ENCODE data around the gene ABHD16A. TPM values are rescaled to one million over a fixed set of nuclear protein-coding genes. Genes with fewer than 3 reads are reported as not detected.
A peak's percentile ranks its signal among the peaks of the same experiment; 100 is the strongest.

The ABHD16A gene
- total and polyA plus RNA-seq, 2 of the 13 experiments (the other 11 are each of a cell fraction or from before 2014, with no cell fraction given) = 43.5 to 45.4 TPM

DNA sequence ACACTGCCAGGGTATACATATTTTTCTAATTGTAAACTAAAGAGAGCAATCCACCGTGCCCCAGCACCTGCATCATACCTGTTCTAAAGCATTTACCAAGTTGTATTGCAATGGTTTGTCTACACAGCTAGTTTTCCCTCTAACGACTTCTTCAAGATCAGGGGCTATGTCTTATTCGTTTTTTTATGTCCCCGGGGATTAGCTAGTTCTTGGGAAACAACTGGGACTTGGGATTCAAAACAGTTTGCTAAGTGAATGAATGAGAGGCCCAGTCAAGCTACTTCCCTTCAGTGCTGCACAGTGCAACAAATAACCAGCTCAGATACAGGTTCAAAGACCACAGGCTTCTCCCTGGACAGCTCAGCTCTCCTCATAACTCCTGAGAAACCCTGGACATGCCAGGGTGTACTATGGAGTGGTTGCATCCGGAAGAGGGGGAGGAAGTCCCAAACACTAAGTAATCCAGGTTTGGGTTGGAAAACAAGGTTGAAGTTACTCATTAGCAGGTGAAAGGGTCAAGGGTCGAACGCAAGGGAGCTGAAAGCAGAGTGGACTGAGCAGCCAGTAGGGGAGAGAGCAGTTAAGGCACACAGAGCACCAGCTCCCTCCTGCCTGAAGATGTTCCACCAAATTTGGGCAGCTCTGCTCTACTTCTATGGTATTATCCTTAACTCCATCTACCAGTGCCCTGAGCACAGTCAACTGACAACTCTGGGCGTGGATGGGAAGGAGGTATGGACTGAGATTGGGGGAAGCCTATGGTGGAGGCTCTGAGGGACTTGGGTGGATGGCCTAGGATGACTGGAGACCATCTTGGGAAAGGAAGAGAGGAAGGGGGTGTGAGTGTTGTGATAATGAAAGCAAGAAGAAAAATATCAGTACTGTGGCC lies 47.5 kb downstream of the ABHD16A start, which contains the start of gene APOM (continued):
- TF ChIP-seq, protein P1, sequence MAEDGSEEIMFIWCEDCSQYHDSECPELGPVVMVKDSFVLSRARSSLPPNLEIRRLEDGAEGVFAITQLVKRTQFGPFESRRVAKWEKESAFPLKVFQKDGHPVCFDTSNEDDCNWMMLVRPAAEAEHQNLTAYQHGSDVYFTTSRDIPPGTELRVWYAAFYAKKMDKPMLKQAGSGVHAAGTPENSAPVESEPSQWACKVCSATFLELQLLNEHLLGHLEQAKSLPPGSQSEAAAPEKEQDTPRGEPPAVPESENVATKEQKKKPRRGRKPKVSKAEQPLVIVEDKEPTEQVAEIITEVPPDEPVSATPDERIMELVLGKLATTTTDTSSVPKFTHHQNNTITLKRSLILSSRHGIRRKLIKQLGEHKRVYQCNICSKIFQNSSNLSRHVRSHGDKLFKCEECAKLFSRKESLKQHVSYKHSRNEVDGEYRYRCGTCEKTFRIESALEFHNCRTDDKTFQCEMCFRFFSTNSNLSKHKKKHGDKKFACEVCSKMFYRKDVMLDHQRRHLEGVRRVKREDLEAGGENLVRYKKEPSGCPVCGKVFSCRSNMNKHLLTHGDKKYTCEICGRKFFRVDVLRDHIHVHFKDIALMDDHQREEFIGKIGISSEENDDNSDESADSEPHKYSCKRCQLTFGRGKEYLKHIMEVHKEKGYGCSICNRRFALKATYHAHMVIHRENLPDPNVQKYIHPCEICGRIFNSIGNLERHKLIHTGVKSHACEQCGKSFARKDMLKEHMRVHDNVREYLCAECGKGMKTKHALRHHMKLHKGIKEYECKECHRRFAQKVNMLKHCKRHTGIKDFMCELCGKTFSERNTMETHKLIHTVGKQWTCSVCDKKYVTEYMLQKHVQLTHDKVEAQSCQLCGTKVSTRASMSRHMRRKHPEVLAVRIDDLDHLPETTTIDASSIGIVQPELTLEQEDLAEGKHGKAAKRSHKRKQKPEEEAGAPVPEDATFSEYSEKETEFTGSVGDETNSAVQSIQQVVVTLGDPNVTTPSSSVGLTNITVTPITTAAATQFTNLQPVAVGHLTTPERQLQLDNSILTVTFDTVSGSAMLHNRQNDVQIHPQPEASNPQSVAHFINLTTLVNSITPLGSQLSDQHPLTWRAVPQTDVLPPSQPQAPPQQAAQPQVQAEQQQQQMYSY (CRISPR knock-in tag; IDR thresholded peaks at IDR 0.05) = peak; percentile 92
- TF ChIP-seq ZNF747 (CRISPR knock-in tag; IDR thresholded peaks at IDR 0.05; ENCODE audit: borderline replicate concordance) (peak; percentile 92), ZBTB26 (CRISPR knock-in tag; IDR thresholded peaks at IDR 0.05; ENCODE audit: borderline replicate concordance) (peak; percentile 92), ISL2 (CRISPR knock-in tag; IDR thresholded peaks at IDR 0.05) (peak; percentile 88; the same call in 1 of the 2 replicates), HDAC6 (IDR thresholded peaks at IDR 0.05; ENCODE audit: low read depth, low read length) (no peak), PATZ1 (CRISPR knock-in tag; IDR thresholded peaks at IDR 0.05) (peak; percentile 81), ZNF703 (CRISPR knock-in tag; IDR thresholded peaks at IDR 0.05; ENCODE audit: borderline replicate concordance) (no peak), PAF1 (CRISPR knock-in tag; IDR thresholded peaks at IDR 0.05) (no peak), EED (CRISPR knock-in tag; IDR thresholded peaks at IDR 0.05) (no peak)
